H9 (cell line): ENCODE measurements around the gene KANSL1. TPM values are rescaled to one million over a fixed set of nuclear protein-coding genes. Genes with fewer than 3 reads are reported as not detected.

Experiments used
- DNase-seq: peaks from one replicate; pipeline ENCODE4 v3.0.0-alpha.2; 2017
- H2AFZ ChIP-seq: one replicate; pipeline ENCODE4 v1.6.1; 2013; ENCODE audit warnings: mild to moderate bottlenecking, low read length, control low read depth, moderate library complexity
- H2AK5ac ChIP-seq: 2 replicates; pipeline ENCODE4 v1.6.1; 2013; ENCODE audit warnings: low read length, control low read depth, mixed read lengths; ENCODE audit not compliant: insufficient read length
- H2BK120ac ChIP-seq: one replicate; pipeline ENCODE4 v1.6.1; 2013; ENCODE audit warnings: low read depth, mild to moderate bottlenecking, low read length, control low read depth, inconsistent platforms; ENCODE audit not compliant: poor library complexity, severe bottlenecking
- H2BK12ac ChIP-seq: 2 replicates; pipeline ENCODE4 v1.6.1; 2013; ENCODE audit warnings: low read length, control low read depth, mixed read lengths, low read depth; ENCODE audit not compliant: insufficient read length
- H2BK15ac ChIP-seq: 2 replicates; pipeline ENCODE4 v1.6.1; 2013; ENCODE audit warnings: low read depth, low read length, control low read depth
- H2BK20ac ChIP-seq: one replicate; pipeline ENCODE4 v1.6.1; 2013; ENCODE audit warnings: low read depth, mild to moderate bottlenecking, low read length, control low read depth, inconsistent platforms; ENCODE audit not compliant: poor library complexity, severe bottlenecking
- H2BK5ac ChIP-seq: 2 replicates; pipeline ENCODE4 v1.6.1; 2013; ENCODE audit warnings: low read length, control low read depth, mixed read lengths; ENCODE audit not compliant: insufficient read length
- H3K14ac ChIP-seq: 2 replicates; pipeline ENCODE4 v1.6.1; 2013; ENCODE audit warnings: low read length, control low read depth; ENCODE audit not compliant: insufficient read depth
- H3K18ac ChIP-seq: 2 replicates; pipeline ENCODE4 v1.6.1; 2013; ENCODE audit warnings: low read depth, mild to moderate bottlenecking, mixed read lengths, low read length, control low read depth; ENCODE audit not compliant: insufficient read length
- H3K23ac ChIP-seq: 2 replicates; pipeline ENCODE4 v1.6.1; 2013; ENCODE audit warnings: low read length, control low read depth, mixed read lengths, low read depth; ENCODE audit not compliant: insufficient read length
- H3K23me2 ChIP-seq: 2 replicates; pipeline ENCODE4 v1.6.1; 2013; ENCODE audit warnings: low read depth, mild to moderate bottlenecking, mixed read lengths, low read length, control low read depth; ENCODE audit not compliant: insufficient read length, poor library complexity, severe bottlenecking
- H3K27ac ChIP-seq: 2 replicates; pipeline ENCODE4 v1.5.1; 2013; ENCODE audit warnings: low read length, control low read depth, mixed read lengths, low read depth; ENCODE audit not compliant: insufficient read length
- H3K27me3 ChIP-seq: 2 replicates; pipeline ENCODE4 v1.6.1; 2013; ENCODE audit warnings: low read length, control low read depth, inconsistent platforms; ENCODE audit not compliant: insufficient read depth
- H3K4ac ChIP-seq: 2 replicates; pipeline ENCODE4 v1.6.1; 2013; ENCODE audit warnings: low read depth, mild to moderate bottlenecking, control low read depth, inconsistent platforms, low read length, moderate library complexity
- H3K4me1 ChIP-seq: 2 replicates; pipeline ENCODE4 v1.6.1; 2013; ENCODE audit warnings: low read length, control low read depth, inconsistent platforms; ENCODE audit not compliant: insufficient read depth
- H3K4me2 ChIP-seq: 2 replicates; pipeline ENCODE4 v1.6.1; 2013; ENCODE audit warnings: low read length, control low read depth, mixed read lengths; ENCODE audit not compliant: insufficient read length, insufficient read depth
- H3K56ac ChIP-seq: 2 replicates; pipeline ENCODE4 v1.6.1; 2013; ENCODE audit warnings: low read depth, mild to moderate bottlenecking, mixed read lengths, low read length, control low read depth; ENCODE audit not compliant: insufficient read length
- H3K79me1 ChIP-seq: 2 replicates; pipeline ENCODE4 v1.6.1; 2013; ENCODE audit warnings: low read depth, mild to moderate bottlenecking, moderate library complexity, low read length, control low read depth, inconsistent platforms; ENCODE audit not compliant: insufficient read depth, poor library complexity, severe bottlenecking
- H3K79me2 ChIP-seq: 2 replicates; pipeline ENCODE4 v1.6.1; 2013; ENCODE audit warnings: low read length, control low read depth, inconsistent platforms; ENCODE audit not compliant: insufficient read depth
- H3K9ac ChIP-seq: 2 replicates; pipeline ENCODE4 v1.6.1; 2013; ENCODE audit warnings: low read length, control low read depth, mixed read lengths; ENCODE audit not compliant: insufficient read length; ENCODE audit errors: extremely low read depth
- H3K9me3 ChIP-seq: one replicate; pipeline ENCODE4 v1.6.1; 2013; ENCODE audit warnings: low read depth, low read length, inconsistent platforms; ENCODE audit not compliant: control insufficient read depth
- H3T11ph ChIP-seq: one replicate; pipeline ENCODE4 v1.6.1; 2013; ENCODE audit warnings: mild to moderate bottlenecking, low read length, control low read depth, inconsistent platforms
- H4K20me1 ChIP-seq: one replicate; pipeline ENCODE4 v1.6.1; 2013; ENCODE audit not compliant: control insufficient read depth, insufficient read length, insufficient read depth
- H4K5ac ChIP-seq: 2 replicates; pipeline ENCODE4 v1.6.1; 2013; ENCODE audit warnings: low read depth, mild to moderate bottlenecking, mixed read lengths, low read length, control low read depth; ENCODE audit not compliant: insufficient read length
- H4K8ac ChIP-seq: replicated peaks from 2 replicates; pipeline ENCODE4 v1.6.1; 2013; ENCODE audit warnings: low read length, control low read depth, mixed read lengths, low read depth; ENCODE audit not compliant: insufficient read length
- H4K91ac ChIP-seq: 2 replicates; pipeline ENCODE4 v1.6.1; 2013; ENCODE audit warnings: low read depth, mild to moderate bottlenecking, moderate library complexity, mixed read lengths, low read length, control low read depth; ENCODE audit not compliant: insufficient read length
- H3K27ac Mint-ChIP-seq, 3 experiments: 2 replicates in 2 of 3; 3 replicates in 1 of 3; pipeline ENCODE4 v1.8.0; 2020 to 2021; ENCODE audit warnings: mixed read lengths in 3 of 3, mild to moderate bottlenecking in 1 of 3, moderate library complexity in 1 of 3
- H3K27me3 Mint-ChIP-seq: 2 replicates; pipeline ENCODE4 v1.8.0; 2021; ENCODE audit warnings: low read depth, mild to moderate bottlenecking, moderate library complexity, mixed read lengths
- H3K36me3 Mint-ChIP-seq, 3 experiments: 2 replicates in 2 of 3; 3 replicates in 1 of 3; pipeline ENCODE4 v1.8.0; 2020 to 2021; ENCODE audit warnings: low read depth in 3 of 3, mixed read lengths in 3 of 3; ENCODE audit not compliant: insufficient read depth in 1 of 3
- H3K4me1 Mint-ChIP-seq, 2 experiments: 2 replicates each; pipeline ENCODE4 v1.8.0; 2020; ENCODE audit warnings: mixed read lengths in 2 of 2
- H3K4me3 Mint-ChIP-seq, 2 experiments: 2 replicates in 1 of 2; 3 replicates in 1 of 2; pipeline ENCODE4 v1.8.0; 2020 to 2021; ENCODE audit warnings: mild to moderate bottlenecking in 2 of 2, mixed read lengths in 2 of 2, moderate library complexity in 1 of 2
- H3K9me3 Mint-ChIP-seq, 2 experiments: 2 replicates in 1 of 2; 3 replicates in 1 of 2; pipeline ENCODE4 v1.8.0; 2020; ENCODE audit warnings: mild to moderate bottlenecking in 2 of 2, mixed read lengths in 2 of 2, moderate library complexity in 1 of 2
- CTCF ChIP-seq: fragments of 200-600 bp; sonication (generic); conservative IDR thresholded peaks from 3 replicates; pipeline ENCODE4 v1.8.0; 2021; ENCODE audit warnings: antibody characterized with exemption, mild to moderate bottlenecking
- WGBS: extraction: QIAGEN DNeasy Blood & Tissue Kit; methylation state at CpG from one replicate; pipeline ENCODE4 v1.1.7; 2013; ENCODE audit warnings: missing lambda C conversion rate, low lambda C conversion rate, mixed read lengths; ENCODE audit not compliant: insufficient read length; ENCODE audit errors: extremely low coverage; 5-methylcytosine and 5-hydroxymethylcytosine counted together
- total RNA-seq: library from RNA; stranded (reverse); gene quantifications from 2 replicates; pipeline ENCODE4 v1.2.1, GENCODE V29; 2021

Gene KANSL1
- total RNA-seq, 1 experiment from 2014 or later, result 114 TPM

- Histone ChIP-seq H2BK120ac (no peak overlapping the region), H2AK5ac (no peak overlapping the region), H3T11ph (no peak overlapping the region), H2BK12ac (no peak overlapping the region), H2AFZ (no peak overlapping the region), H3K27me3 (no peaks in the 10 kb centered on the region), H4K91ac (no peak overlapping the region), H3K27ac (no peak overlapping the region), H3K9me3 (no peaks in the 10 kb centered on the region), H2BK20ac (no peak overlapping the region), H3K14ac (no peak overlapping the region), H3K4me2 (no peak overlapping the region), H4K8ac (no peak overlapping the region), H3K79me2 (no peaks in the 10 kb centered on the region), H3K4ac (no peak overlapping the region), H3K23ac (no peak overlapping the region), H3K23me2 (no peaks in the 10 kb centered on the region), H3K56ac (no peak overlapping the region), H2BK5ac (no peak overlapping the region), H3K79me1 (no peaks in the 10 kb centered on the region), H4K5ac (no peak overlapping the region), H3K9ac (no peak overlapping the region), H4K20me1 (no peaks in the 10 kb centered on the region), H3K4me1 (no peaks in the 10 kb centered on the region), H3K18ac (no peak overlapping the region), H2BK15ac (no peak overlapping the region)
- Mint-ChIP-seq H3K27me3 (no peaks in the 10 kb centered on the region; the same call in 1 of the 2 replicates), H3K9me3 (peaks cover 0 to 7% of the 10 kb centered on the region in 2 experiments; a peak in 2 of 5 replicates), H3K4me1 (peaks cover 0 to 5% of the 10 kb centered on the region in 2 experiments; a peak in 1 of 4 replicates), H3K27ac (0 out of 7 replicates have a peak overlapping the region, but pooled peaks of 1 of the 3 experiments have one; percentile 27), H3K4me3 (no peak overlapping the region), H3K36me3 (no peaks in the 10 kb centered on the region; a peak in 1 of 7 replicates)
- WGBS, result no CpG with 5 or more reads among the region's 8 CpGs
- TF ChIP-seq CTCF, result peak; percentile 96
- DNase-seq, result peak; percentile 86
Measured at GRCh38 chr17:46002311-46002972, 190.8 kb downstream of the KANSL1 start.
